GM12873 (cell line): ENCODE data around the gene TCFL5.

Experiments used
- TF ChIP-seq, protein P1 (sequence below): IDR thresholded peaks from 2 replicates; pipeline ENCODE4 v1.5.1; 2012; ENCODE audit warnings: low read depth, mild to moderate bottlenecking, moderate library complexity, low read length, control low read depth; ENCODE audit not compliant: insufficient read depth; ENCODE audit errors: missing control alignments

TCFL5 gene

DNA sequence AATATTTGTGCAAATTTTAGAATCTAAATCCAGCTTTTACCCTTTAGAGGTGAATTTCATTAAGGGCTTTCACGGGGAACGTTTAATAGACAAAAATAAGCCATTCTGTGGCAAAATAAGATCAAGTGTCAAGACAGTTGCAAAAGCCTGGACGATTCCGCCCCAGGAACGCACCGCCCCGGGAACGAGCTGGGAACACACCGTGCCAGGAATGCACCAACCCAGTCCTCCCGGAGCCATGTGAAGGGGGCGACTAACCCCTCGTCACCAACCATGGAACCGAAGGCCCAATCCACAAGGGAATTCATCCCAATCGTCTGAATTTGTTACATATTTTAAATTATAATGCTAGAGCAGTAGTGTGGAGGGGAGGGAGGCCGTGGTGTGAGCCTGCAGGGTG, 20.8 kb upstream of the TCFL5 start:
- TF ChIP-seq, protein P1, sequence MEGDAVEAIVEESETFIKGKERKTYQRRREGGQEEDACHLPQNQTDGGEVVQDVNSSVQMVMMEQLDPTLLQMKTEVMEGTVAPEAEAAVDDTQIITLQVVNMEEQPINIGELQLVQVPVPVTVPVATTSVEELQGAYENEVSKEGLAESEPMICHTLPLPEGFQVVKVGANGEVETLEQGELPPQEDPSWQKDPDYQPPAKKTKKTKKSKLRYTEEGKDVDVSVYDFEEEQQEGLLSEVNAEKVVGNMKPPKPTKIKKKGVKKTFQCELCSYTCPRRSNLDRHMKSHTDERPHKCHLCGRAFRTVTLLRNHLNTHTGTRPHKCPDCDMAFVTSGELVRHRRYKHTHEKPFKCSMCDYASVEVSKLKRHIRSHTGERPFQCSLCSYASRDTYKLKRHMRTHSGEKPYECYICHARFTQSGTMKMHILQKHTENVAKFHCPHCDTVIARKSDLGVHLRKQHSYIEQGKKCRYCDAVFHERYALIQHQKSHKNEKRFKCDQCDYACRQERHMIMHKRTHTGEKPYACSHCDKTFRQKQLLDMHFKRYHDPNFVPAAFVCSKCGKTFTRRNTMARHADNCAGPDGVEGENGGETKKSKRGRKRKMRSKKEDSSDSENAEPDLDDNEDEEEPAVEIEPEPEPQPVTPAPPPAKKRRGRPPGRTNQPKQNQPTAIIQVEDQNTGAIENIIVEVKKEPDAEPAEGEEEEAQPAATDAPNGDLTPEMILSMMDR = no peak

DNA sequence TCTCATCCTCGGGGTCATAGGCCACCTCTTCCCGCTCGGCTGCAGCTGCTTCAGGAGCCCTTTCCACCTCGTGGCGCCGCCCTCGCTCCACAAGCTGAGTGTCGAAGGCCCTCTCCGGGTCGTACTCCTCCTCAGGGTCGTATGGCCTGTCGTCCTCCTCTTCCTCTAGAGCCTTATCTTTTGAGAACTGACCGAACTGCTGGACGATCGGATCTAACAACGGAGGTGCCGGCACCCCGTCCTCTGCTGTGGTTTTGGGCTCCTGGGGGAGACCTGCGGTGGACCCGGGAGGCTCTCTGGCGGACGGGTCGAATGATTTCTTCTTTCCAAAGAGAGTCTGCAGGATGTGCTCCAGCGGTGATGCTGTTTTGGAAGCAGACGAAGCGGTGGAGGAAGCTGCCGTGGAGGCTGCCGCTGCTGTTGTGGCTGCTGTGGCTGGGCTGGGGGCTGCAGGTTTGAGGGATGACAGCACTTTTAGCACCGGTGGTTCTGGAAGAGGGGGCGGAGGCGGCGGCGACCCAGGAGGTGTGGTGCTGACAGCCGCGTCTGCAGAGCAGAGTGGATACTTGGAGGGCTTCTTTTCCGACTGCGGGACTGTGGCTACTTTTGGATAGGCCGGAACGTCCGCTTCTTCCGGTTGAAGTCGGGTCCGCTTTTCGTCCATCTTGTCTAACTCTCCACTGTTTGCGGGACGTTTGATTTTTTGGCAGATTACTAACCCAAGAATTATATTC, 20.2 kb upstream of the TCFL5 start:
- TF ChIP-seq, protein P1 = no peak

DNA sequence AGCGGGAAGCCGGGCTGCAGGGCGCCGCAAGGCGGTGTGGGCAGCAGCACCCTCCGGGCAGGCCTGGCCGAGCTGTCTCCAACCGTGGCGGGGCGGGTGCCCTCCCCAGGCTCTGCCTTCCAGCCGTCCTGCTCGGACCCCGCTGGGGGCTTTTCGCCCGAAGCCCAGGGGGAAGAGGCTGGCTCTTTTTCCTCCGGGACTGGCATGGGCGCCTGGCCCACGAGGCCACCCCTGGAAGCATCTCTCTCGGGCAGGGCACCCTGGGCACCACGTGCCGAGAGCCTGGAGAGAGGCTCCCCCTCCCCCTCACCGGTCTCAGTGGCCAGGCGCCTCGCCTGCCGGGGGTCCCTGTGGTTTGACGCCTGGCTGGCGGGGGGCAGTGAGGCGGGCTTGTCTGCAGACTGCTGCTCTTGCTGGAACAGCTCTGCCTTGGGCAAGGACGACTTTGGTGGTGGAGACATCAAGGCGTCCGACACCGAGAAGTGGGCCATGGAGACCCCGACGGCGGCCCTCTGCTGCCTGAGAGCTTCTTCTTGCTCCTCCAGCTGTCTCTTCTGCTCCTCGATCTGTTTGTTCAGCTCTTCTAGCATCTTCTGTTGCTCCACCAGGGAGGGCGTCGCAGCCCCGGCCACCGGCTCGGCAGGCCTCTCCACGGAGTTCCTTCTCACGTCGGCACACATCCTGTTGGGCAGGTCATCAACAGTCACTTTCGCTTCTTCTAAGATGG, 19.5 kb upstream of the TCFL5 start:
- TF ChIP-seq, protein P1 = no peak

DNA sequence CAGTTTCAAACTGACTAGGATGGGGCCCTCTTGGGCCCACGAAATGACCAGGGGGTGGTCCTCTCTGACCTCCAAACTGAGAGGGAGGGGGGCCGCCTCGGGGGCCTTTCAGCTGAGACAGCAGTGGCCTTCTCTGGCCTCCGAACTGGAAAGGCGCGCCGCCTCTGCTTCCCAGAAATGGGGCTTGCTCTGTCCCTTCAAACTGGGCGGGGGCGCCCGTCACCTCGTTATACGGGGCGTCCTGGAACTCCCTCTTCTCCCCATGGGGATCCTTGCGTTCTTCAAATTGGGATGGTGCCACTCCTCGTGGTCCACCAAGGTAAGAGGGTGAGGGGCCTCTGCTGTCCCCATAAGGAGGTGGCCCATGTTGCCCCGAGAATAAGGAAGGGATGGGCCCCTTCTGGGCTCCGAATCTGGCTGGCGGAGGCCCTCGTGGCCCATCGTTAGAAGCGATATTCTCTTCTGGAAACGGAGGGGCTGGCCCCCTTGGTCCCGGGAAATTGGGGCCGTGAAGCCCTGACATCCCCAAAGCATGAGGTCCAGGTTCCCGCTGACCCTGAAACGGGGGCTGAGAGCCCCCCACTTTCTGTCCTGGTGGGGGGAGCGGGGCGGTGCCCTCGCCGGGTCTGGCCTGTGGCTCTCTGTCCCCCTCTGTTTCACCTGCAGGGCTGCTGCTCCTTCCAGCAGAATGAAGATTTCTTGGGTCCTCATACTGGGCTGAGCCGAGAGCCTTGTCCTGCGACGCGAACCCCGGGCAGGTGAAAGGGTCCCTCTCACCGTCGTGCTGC, 18.7 kb upstream of the TCFL5 start:
- TF ChIP-seq, protein P1 = no peak

DNA sequence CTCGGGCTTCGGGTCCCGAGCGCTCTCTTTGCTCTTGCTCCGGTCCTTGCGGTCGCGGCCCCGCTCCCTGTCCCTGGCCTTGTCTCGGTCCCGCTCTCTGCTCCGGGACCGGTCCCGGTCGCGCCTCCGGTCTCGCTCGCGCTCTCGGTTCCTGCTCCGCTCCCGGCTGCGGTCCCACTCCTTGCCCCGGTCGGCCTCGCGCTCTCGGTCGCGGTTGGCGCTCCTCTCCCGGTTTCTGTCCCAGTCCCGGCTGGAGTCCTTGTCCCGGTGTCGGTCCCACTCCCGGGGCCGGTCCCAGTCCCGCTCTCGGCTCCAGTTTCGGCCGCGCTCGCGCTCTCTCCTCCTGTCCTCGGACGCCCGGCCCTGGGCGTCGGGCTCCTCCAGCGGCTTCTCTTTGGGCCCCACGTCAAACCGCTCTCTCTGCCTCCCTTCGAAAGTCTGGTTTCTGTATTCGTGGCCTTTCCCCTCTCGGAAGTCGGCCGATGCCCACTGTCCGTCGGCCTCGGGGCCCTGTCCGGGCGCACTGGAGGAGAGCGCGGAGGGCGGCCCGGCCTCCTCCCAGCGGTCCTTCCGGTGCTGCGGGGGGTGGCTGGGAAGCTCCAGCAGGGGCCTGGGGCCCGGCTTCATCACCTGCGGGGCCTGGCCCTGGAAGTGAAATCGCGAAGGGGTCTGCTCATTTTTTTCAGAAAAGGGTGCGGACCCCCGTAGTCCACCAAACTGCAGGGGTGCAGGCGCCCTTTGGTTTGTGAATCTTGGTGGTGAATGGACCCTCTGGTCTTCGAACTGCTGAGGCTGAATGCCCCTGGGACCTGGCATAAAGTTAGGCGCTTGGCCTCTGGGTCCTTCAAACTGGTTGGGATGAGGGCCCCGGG, 17.9 kb upstream of the TCFL5 start:
- TF ChIP-seq, protein P1 = no peak

DNA sequence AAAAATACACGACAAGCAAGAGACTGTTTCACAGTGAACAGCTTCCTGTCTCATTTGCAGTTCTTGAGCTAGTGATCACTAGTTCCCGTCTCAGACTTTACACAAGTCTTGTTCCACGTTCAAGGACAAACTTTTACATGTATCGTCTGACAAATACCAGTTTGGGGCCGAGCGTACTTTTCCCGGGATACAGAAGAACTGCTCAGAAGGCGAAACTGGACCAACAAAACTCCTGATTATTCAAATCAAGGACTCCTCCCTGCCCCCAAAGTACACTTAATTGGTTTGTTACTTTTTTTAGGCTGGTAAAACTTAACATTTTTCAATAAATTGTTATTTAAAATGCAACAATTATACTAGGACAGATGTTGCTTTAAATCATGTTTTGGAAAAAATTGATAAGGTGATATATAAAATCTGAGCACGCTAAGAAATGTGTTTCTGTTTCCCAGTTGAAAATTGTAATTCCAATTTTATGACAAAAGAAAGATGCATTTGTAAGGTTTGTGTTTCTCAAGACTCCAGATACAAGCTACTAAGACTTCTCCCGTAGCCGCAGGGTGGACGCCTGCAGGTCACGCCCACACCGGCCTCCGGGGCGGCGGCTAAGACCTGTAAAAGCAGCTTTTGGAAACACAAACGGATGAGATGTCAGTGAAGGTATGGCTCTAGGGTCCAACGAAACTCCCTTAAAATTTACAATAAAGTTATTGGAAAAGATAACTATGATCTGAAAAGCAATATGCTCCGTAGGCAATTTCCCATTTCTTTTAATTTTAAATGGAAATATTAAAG, 16.8 kb upstream of the TCFL5 start:
- TF ChIP-seq, protein P1 = no peak
